ENCODE data around the gene TMEM51. TPM values are rescaled to one million over a fixed set of nuclear protein-coding genes. Genes with fewer than 3 reads are reported as not detected.

TMEM51 gene, protein sequence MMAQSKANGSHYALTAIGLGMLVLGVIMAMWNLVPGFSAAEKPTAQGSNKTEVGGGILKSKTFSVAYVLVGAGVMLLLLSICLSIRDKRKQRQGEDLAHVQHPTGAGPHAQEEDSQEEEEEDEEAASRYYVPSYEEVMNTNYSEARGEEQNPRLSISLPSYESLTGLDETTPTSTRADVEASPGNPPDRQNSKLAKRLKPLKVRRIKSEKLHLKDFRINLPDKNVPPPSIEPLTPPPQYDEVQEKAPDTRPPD
- polyA plus RNA-seq = 0.52 TPM in 1 of 2 replicates, not detected in the other

DNA sequence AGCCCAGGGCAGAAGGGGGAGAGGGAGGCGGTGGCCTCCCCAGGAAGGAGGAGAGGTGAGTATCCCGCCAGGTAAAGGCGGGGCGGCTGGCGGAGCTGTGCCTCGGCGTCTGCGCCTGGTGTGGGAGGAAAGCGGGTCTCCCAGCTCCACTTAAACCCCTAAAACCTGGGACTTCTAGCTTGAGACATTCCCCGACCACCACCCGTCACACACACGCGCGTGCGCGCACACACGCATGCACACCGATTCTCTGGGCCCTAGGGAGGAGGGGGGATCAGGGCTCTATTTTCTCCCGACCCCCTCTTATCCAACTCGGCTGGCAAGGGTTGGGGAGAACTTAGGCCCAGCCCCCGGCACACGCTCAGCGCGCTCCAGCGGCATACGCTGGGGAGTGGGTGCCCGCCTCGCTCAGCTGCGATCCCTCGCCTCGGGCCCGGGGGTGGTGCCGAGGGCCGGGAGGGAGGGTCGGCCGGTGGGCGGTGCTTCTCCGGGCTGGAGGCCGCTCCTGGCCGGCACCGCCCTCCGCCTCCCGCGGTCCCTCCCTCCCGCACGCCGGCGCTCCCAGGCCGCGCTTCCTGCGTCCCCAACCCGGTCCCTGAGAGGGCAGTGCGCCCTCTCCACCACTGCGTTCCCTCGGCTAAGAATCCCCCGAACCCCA lies at the start of gene TMEM51:
Gene TMEM51, plus strand, starts transcription at position 564 of the 658 bp plus-strand sequence. CDS start 61,341 bp downstream, outside the sequence.

DNA sequence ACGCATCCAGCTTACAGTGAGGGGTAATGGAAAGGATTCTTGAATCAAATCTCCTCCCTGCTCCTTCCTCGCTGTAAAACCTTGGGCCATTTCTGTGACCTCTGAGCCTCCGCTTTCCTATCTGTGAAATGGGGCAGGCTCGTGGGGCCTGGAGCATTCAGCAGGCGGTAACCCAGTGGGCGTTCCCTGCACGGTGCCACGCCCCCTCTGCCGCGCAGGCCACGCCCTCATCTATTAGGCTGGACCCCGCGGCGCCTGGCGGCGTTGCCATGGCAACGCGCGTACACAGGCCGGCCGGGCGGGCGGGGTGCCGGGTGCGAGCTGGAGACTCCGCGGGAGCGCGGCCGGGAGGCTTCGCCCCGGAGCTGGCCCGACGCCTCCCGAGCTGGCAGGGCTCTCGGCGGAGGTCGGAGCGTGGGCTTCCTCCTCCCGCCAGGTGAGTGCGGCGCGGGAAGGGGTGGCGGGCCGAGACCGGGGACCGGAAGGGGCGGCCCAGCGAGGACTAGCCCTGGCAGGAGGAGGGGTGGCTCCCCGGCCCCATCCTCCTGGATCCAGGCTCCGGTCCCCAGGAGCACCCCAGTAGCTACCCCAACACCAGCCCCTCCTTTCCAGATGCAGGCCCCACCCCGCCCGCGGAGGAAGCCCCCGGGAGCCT lies 93.5 kb downstream of the TMEM51 start, which contains the start of gene FHAD1:
Gene FHAD1, plus strand, starts transcription at position 264 of the 655 bp plus-strand sequence. CDS start 4,562 bp downstream, outside the sequence.

Other genes starting within 250 kb of the TMEM51 start
- gene FHAD1, start 93.5 kb downstream of the TMEM51 start, polyA plus RNA-seq = 2.8 TPM in 1 of 2 replicates, not detected in the other

Measured in Purkinje cell (primary cell).